HG02678 (cell line): Measurements from ENCODE around the gene GSTA3.
"Not testable (repeated sequence)": the region's sequence is repeated elsewhere in the genome, so short reads cannot be mapped to it uniquely, and the experiment has no call there.

ENCODE experiments used
- ATAC-seq: cut with Tn5 transposase; IDR thresholded peaks from one replicate; pipeline ENCODE4 v1.9.1; 2021; ENCODE audit warnings: mild to moderate bottlenecking, moderate library complexity; ENCODE audit not compliant: unreplicated experiment

GSTA3 gene

DNA sequence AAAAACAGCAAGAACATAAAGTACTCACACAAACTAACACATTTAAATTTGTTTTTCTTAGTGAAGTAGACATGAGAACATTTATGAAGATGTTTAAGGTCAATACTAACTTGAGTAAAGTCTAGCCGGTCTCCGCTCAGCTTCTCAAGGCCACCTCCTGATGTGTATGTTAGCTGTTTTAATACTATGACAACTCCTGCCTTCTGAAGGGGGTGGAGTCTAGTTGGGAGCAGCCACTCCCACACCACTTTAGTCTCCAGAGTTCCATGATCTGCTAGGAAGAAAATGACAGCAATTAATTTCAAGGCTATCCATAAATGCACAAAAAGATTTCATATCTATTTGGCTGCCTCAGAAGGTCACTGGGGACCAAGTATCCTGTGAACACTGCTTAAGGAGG, at the start of gene GSTA3:
Gene GSTA3, minus strand, starts transcription at position 168 of the 400 bp plus-strand sequence. CDS start 3,864 bp downstream, outside the sequence.
- no peak for ATAC-seq

DNA sequence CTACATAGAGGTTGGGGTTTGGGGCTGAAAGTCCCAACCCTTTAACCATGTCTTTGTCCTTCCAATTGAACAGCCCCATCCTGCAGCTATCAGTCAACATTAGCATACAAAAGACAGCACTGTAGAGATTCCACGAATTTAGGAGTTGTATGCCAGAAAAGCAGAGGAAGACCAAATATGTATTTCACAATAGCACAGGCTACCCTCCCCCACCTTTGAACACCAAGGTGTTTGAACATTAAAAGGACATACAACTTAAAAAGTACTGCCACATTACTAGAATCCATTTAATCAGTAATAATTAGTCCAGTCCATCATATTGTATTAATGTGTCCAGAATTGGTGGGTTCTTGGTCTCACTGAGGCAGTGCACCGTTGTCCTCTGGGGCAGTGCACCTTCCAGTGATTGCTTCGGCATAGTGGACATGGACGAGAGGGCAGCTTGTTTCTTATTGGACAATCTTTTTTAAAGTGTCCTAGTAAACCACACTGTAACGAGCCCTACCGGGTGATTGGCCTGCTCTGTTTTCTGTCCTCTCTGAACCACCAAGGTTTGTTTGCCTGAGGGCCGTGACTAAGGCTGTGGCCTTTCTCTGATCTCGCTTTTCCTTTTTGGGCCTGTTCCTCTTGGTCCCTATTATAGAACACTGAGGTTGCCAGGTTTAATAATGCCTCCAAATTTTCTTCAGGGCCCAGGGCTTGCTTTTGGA, 49.2 kb upstream of the GSTA3 start:
- ATAC-seq: no peak

DNA sequence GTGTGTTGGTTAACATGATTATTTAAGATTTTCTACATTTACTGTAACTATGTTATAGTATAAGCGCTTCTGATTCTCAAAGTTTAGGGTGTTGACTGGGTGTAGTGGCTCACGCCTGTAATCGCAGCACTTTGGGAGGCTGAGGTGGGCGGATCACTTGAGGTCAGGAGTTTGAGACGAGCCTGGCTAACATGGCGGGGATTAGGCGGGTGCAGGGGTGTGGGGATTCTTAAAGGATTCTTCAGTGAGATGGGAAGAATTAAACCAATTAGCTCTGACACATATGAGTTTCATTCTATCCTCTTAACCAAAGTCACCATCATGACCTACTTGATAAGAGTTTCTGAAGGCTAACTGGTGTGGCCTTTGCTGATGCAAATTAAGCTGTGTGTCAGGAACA, 46.4 kb upstream of the GSTA3 start:
- no peak for ATAC-seq

DNA sequence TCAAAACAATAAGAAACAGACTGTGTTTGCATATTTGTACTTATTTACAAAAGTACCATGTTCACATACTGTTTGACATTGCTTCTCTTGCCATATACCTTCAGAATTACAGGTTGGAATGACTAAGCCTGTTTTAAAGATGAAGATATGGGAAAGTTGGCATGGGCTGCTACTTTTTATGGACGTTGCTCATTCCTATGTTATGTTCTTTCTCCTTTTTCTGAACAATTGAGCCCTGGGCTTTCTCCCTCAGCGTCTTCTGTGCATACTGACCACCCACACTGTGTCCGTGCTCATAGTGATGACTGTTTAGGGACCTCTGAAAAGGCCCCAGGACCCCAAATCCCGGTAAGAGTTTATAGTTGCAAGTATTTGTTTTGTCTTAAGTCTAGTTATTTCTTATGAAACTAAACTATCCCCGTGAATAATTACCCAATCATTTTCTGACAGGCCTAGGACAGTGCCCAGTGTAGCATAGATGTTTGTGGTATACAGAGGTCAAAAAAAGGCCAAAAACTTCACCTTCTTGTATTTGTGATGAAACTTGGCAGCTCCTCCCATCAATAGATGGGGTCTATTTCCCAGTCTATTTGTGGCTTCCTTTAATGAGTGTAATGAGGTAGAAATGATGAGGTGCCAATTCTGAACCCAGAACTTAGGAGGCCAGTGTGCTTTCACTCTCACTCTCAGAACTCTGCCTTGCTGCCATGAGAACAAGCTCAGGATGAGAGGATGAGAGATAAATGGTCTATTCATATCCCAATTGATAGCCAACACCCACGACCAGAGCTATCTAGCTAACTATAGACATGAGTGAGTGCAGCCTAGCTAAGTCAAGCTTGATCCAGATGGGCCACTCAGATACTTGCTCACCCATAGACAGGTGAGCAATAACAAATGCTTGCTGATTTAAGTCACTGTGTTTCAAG, 44.7 kb upstream of the GSTA3 start:
- no peak for ATAC-seq

DNA sequence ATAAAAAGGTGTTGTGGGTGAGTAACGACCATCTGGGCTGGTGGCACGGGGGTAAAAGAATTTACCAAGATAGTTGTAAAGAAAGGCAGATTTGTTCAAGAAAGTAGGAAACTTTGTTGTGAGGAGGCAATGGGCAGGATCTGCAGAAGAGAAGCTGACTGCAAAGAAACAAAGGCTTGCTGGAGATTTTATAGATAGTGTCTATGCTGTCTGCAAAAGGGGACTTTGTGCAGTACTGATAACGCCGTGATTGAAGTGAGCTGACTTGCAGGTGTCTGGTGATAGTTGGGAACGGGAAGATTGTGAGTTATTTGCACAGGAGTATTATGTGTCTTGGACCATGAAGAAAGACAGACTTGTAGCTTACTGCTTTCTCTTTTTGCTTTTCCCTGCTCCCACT, 36.8 kb upstream of the GSTA3 start:
- no peak for ATAC-seq

DNA sequence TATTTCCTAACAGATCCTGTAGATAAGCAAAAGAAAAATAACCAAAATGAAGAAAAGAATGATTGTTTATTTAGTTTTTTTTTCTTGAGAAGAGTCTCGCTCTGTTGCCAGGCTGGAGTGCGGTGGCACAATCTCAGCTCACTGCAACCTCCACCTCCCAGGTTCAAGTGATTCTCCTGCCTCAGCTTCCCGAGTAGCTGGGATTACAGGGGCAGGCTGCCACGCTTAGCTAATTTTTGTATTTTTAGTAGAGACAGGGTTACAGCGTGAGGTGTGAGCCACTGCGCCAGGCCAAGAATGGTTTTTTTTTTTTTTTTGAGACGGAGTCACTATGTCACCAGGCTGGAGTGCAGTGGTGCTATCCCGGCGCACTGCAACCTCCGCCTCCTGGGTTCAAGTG, 33.3 kb upstream of the GSTA3 start:
- ATAC-seq: not testable (repeated sequence)

DNA sequence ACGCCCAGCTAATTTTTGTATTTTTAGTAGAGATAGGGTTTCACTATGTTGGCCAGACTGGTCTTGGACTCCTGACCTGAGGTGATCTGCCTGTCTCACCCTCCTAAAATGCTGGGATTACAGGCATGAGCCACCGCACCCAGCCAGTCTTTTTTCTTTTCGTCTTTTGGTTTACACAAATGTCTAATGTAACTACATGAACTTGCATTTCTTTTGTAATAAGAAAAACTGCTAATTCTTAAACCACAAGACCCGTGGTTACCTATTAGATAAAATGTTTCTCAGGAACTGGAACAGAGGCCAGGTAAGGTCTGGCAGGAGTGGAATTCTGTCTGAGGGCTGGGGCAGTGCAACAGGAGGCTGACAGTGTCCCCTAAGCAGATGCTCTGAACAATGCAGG, 32.7 kb upstream of the GSTA3 start:
- ATAC-seq: no peak

DNA sequence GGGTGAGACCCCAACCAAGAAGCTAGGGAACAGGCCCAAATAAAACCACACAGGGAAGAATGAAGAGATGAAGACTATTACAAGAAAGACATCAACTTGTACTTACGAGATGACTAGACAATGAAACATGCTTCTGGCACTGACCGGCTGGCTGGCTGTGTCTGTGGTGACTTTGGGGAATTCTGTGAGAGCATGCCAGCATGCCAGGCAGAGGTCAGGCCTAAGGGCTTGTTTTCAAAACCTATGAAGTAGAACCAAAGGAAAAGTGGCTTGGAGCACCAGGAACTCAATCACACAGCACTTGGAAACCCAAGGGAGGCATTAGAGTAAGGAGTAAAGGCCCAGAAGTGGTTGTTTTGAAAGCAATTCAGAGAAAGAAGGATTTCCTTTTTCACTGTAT, 28.4 kb upstream of the GSTA3 start:
- ATAC-seq: no peak

DNA sequence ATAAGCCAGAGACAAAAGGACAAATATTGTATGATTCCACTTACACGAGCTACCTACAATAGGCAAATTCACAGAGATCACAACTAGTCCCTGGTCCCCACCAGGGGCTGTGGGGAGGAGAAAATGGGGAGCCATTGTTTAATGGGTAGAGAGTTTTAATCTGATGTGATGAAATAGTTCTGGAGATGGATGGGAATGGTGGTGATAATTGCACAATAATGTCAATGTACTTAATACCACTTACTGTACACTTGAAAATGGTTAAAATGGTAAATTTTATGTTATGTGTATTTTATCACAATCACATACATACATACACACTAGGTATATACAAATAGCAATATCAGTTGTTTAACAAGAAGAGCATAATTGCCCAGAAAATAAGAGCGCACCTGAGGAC, 24.3 kb upstream of the GSTA3 start:
- ATAC-seq: no peak

DNA sequence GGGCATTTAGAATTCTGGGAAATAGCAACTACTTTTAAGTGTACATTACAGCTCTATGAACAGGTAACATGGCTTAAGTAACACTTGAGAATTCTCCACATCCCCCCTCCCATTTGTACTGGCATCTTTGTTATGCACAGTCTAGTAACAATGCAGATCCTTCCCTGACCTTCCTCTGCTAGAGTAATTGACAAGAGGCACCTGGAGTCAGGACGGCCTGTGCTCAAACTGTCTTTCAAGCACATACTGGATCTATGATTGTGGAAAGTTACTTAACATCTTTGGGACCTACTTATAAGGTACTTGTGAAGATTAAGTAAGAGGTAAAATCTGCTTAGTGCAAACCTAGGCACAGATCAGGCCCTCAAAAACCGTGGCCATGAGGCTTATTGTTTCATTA, 21.9 kb upstream of the GSTA3 start:
- no peak for ATAC-seq

DNA sequence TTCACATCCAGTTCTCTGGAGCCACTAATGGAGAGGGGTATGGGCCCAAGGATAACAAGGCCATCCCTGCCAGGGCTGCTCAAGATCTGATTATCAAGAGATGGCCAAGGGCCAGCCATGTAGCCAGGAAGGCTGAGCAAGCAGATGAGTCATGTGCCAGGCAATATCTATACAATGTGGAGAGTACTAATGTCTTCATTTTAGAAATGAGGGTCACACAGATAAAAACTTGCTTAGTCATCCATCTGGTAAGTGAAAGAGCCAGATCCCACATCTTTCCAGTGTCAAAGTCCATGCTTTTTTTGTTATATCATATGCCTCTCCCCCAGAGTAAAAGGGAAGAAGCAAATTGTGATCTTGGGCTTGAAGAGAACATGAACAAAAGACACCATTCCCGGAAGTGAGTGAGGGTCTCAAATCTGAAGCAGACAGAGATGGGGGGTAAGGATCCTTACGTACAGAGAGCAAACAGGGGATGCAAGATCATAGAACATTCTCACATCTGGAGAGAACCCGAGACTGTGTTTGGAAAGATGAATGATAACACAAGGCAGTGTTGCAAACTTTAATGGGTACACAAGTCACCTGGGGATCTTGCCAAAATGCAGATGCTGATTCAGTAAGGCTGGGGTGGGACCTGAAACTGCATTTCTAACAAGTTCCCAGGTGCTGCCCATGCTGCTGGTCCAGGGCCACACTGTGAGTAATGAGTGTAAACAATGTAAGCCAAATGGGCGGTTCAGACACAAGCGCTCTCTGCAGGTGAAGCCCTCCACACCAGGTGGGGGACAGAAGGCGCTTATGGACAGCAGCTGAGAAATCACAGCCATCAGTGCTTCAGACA, 20.0 kb upstream of the GSTA3 start:
- no peak for ATAC-seq

DNA sequence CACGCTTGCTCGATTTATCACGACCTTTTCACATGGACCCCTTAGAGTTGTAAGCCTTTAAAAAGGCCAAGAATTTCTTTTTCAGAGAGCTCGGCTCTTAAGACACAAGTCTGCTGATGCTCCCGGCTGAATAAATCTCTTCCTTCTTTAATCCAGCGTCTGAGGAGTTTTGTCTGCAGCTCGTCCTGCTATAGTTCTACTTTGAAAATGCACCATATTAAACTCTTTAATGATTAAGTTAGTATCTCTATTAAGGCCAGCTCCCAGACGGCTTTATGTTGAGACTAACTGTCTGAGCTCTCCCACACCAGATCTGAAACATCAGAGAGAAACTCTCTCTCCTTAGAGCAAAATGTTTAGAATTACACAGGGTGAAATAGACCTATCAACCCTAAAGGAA, 18.0 kb upstream of the GSTA3 start:
- ATAC-seq: no peak

DNA sequence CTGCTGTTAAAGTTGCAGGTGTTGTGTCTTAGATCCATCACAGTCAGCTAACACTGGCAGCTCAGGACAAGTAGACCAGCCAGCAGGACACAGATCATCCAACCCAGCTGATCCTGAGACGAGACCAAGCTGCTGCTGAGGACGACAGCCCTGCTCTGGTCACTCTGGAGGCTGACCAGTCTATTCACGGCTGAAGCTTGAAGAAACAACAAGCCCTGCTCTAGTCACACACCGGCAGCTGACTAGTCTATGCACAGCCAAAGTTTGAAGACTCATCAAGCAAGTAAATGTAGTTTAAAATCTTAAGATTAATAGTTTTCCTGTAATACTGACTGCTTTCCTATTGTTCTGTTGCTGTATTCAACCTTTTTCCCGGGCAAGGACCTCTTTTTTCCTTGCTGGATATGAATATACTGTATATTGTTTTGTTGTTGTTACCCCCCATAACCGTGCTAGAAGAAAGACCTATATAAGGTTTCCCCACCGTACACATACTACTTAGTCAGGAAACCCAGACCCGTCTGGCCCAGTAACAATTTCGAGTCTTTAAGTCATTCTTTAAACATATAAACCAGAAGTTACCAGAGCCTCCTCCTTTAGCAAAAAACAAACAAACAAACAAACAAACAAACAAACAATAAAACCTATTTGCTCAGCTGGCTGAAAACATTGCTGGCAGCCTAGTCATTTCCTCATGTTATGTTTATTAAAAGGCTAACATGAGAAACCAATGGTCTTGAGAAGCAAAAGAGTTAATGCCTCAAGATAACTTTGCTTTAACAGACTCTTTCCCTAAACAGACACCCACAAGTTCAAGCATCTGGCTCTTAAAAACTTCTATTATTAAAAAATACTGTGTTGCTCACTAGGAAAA, 16.7 kb upstream of the GSTA3 start:
- ATAC-seq: no peak

DNA sequence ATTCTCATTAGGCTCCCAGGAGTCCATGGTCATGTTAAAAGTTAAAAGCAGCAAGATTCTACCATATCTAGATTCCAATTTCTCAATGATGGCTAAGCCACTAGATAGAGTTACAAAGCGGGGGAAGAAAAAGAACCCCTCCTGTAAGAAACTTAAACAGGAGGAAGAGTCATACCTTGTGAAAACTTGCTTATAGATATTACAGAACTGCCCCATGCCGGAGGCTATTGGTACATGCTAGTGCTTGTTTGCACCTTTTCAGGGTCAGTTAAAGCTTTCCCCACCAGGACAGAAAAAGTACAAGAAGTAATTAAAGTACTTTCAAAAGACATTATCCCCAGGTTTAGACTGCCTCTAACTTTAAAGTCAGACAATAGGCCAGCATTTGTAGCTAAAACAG, 15.5 kb upstream of the GSTA3 start:
- no peak for ATAC-seq

DNA sequence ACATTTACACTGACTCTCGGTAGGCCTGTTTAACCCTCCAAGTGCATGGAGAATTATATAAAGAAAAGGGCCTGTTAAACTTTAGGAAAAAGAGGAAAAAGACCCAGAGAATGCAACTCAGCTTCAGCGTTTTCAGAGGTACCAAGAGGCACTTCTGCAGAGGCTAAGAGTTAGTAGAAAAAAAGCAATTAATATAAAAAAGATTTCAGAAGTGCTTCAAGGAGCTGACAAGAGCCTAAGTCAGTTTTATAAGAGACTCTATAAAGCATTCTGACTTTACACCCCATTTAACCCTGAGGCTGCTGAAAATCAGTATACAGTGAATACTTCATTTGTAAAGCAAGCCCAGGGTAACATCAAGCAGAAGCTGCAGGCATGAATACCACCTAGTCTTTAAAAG, 14.2 kb upstream of the GSTA3 start:
- not testable (repeated sequence) for ATAC-seq

DNA sequence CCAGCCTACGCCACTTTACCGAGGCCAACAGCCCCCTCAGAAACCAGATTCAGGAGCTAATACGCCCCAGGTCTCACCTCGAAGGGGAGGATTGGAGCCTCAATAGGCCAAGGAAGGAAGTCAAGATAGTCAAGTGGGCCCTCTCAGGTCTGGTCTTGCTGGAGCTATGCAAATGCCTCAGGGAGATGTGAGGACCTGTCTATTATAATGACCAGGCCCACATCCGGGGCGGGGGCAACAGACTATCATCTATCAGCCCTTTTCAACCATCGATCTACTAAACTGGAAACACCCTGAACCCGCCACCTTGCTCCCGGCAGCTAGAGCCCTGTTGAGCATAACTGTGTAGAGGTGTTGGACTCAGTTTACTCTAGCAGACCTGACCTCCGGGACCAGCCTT, 12.7 kb upstream of the GSTA3 start:
- no peak for ATAC-seq

DNA sequence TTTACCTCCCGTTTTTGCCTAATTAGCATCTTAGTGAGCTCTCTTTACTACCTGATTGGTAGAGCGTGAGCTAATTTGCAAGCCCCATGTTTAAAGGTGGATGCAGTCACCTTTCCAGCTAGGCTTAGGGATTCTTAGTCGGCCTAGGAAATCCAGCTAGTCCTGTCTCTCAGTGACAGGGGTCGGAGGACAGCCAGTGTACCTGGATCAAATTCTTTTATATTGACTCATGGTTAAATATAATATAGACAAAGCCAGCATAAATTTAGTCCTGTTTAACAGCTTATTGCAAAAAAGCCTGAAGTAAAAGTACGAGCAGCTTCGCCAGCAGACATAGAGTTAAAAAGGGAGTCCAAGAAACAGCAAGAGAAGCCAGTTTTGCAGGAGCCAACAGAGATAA, 12.2 kb upstream of the GSTA3 start:
- no peak for ATAC-seq

DNA sequence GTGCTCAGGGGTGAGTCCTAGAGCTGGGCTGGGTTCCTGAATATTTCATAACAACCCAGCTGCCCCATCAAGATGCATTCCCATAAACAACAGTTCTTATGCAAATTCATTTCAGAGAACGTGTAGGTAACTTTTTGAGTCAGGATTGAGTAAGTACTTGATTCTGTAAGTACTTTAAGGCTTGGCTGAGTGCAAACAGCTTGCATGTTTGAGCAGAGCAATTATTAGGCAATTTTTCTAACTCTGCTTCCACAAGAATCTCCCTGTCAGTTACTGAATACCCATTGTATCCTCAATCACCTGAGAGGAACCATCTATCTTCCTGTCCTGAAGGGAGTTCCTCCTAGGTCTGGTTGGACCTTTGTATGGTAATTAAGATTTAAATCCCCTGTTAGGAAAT, 10.0 kb upstream of the GSTA3 start:
- not testable (repeated sequence) for ATAC-seq

DNA sequence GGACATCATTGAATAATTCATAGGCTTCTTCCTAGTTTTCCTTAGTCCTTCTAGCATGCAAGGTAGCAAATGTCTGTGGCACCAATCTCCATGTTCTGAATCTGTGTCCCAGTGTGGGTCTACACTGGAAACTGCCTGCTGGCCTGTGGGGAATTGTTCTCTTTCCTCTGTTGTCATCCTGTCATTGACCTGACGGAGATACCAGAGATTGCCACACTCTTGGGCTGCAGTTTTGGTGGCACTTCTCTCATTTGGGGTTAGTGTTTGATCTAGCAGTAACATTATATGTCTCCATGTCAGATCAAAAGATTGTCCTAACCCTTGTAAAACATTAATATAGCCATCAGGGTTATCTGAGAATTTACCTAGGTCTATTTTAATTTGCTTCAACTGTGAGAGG, 9.3 kb upstream of the GSTA3 start:
- ATAC-seq: not testable (repeated sequence)

DNA sequence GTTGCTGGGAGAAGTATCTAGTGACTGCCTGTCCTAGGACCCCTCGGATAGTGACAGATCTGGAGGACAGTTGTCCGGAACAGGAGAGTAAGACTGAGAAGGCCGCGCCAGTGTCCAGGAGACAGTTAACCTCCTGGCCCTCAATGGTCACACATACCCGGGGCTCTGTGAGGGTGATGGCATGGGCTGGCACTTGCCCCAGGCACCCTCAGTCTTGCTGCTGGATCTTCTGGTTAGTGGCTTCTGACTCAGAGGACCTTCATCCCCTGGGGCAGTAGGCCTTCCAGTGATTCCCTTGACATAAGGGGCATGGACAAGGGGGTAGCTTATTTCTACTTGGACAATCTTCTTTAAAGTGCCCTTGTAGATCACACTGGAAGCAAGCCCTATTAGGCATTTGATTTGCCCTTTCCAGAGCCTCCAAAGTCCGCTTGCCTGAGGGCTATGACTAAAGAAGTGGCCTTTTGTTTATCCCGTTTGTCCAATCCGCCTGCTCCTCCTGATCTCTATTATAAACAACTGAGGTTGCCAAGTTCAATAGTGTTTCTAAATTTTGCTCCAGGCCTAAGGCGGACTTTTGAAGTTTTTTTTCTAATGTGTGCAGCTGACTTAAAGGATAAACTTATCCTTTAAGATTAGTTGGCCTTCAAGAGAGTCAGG, 8.7 kb upstream of the GSTA3 start:
- ATAC-seq: not testable (repeated sequence)
